HG03469 (cell line): ENCODE results near the gene MICAL3.
"Not testable (repeated sequence)": the region's sequence is repeated elsewhere in the genome, so short reads cannot be mapped to it uniquely, and the experiment has no call there.

Experiments
- ATAC-seq: cut with Tn5 transposase; IDR thresholded peaks from one replicate; pipeline ENCODE4 v1.9.1; 2021; ENCODE audit warnings: mild to moderate bottlenecking, moderate library complexity, moderate number of reproducible peaks; ENCODE audit not compliant: unreplicated experiment

The MICAL3 gene

DNA sequence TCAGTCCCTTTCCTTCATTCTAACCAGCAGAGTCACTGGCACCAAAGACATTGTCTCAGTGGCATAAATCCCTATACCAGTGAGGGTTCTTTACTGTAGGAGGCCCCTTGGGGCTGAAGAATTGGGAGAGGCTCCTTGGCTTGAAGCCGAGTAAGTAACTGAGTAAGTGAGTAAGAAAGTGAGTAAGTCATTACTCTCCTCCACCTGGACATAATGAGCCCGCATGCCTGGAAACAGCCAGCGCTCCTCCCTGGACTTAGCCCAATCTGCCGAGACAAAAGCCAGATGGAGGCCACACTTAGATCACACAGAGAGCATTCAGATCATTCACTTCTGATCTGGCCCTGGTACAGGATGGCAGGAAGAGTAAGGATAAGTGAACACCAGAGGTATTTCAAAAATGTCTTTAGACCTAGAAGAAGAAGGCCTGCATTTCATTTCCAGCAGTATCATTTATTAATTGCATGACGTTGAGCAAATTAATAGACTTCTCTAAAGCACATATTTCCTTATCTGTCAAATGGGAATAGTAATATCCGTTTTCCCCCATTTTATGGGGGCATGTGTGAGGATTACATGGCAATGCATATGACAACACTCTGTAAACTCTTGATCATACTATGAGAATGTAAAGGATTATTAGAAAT, 8.2 kb upstream of the MICAL3 start:
- no peak for ATAC-seq

DNA sequence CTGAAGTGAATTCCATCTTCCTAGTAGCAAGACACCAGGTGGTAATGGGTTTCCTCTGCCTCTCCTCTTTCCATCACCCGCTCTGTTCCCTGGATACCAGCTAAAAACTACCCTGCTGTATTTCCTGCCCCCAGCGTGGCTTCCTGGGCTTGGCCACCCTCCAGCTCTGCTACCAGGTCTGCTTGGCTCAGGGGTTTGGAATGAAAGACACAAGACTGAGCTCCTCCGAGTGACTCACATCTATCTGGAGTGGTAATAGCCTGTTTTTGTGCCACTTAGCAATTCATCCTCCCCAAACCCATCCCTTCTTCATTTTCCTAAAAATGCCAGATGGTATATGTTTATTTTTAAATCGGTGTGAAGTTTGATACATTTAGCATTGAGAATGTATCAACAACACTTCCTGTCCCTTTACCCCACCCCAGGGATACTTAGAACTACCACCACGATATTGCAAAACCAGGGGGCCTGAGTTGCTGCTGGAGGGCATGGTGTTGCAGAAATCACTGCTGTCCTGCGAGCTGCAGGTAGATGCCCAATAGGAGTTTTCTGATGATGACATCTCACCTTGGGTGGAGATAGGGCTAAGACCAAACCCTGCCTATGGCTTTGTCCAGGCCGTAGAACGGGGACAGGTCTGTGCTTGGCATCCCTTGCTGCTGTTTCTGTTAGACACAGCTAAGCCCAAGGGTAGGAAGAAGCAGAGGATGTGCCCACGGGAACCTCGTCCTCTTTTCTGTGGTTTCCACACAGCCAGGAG, 7.5 kb upstream of the MICAL3 start:
- no peak for ATAC-seq

DNA sequence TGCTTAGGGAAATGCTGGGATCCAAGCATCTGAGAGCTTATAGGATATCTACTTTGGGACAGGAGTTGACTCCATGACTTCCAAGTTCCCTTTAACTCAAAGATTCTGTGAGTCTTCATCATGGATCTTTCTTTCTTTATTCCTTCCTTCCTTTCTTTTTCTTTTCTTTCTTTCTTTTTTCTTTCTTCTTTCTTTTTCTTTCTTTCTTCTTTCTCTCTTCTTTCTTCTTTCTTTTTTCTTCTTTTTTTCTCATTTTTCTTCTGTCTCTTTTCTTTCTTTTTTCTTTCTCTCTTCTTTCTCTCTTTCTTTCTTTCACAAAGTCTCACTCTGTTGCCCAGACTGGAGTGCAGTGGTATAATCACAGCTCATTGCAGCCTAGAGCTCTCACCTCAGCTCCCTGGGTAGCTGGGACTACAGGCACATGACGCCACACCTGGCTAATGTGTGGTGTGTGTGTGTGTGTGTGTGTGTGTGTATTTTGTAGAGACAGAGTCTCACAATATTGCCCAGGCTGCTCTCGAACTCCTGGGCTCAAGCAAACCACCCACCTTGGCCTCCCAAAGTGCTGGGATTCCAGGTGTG, 5.4 kb upstream of the MICAL3 start:
- no peak for ATAC-seq

DNA sequence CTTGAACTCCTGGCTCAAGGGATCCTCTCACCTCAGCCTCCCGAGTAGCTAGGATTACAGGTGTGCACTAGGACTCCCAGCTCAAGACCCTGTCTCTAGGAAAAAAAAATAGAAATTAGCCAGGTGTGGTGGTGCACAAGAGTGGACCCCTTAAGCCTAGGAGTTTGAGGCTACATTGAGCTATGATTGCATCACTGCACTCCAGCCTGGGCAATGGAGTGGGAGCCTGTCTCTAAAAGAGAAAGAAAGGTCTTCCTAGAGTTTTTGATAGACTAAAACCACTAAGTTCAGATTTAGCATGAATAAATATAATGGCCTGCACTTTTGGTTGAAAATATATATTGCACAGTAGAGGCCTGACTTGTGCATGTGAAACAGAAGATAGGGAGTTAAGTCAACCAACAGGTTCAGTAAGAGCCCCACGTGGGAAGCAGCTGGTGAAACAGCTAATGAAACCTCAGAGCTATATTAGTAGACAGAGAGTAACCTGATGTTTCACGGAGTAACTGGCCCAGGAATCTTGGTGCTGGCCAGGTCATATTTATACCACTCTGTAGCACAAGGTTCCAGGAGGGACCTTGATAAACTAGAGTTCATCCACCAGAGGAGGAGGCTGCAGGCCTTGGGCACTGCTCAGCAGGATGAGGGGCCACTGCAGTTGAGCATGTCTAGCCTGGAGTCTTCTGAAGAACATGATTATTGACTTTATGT, 4.6 kb upstream of the MICAL3 start:
- ATAC-seq: no peak

DNA sequence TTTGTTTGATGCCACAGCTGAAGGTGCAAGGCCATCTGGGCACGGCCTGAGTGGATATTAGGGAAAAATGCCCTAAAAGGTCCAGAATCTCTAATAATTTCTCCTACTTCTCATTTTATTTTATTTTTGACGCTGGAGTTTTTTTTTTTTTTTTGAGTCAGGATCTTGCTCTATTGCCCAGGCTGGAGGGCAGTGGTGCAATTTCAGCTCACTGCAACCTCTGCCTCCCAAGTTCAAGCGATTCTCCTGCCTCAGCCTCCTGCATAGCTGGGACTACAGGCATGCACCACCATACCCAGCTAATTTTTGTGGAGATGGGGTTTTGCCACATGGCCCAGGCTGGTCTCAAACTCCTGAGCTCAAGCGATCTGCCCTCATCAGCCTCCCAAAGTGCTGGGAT, 1.5 kb upstream of the MICAL3 start:
- ATAC-seq: not testable (repeated sequence)

DNA sequence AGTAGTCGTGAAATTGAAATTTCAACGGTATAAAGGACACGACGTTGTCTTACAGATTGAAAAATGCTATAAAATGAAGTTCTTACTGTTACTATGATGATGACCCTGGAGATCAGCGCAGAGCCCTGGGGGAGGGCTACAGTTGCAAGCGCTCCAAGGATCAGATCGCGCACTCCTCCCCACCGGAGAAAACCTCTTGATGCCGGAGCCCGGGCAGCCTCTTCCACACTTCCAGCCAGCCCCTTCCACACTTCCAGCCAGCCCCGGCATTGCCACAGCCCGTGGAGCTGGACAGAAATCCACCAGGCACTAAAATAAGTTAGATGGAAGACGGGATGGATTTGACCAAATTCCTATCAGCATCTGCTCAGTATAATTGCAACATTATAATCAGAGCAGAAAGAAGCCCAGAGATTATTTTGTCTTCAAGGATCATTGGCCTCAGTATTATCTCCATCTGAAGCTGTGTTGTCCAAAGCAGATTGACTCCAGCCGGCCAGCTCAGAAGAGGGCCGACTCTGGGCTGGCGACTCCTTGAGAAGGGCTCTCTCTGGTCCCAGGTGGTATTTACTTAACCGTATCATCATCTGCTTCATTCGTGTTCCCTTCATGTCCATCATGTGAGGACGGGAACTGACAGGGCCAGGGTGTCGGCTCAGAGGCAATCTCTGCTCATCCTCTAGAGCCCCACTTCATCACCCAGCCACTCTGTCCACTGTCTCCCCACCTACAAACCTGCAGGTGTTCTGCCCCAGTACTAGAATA, 777 bp upstream of the MICAL3 start:
- ATAC-seq: no peak

DNA sequence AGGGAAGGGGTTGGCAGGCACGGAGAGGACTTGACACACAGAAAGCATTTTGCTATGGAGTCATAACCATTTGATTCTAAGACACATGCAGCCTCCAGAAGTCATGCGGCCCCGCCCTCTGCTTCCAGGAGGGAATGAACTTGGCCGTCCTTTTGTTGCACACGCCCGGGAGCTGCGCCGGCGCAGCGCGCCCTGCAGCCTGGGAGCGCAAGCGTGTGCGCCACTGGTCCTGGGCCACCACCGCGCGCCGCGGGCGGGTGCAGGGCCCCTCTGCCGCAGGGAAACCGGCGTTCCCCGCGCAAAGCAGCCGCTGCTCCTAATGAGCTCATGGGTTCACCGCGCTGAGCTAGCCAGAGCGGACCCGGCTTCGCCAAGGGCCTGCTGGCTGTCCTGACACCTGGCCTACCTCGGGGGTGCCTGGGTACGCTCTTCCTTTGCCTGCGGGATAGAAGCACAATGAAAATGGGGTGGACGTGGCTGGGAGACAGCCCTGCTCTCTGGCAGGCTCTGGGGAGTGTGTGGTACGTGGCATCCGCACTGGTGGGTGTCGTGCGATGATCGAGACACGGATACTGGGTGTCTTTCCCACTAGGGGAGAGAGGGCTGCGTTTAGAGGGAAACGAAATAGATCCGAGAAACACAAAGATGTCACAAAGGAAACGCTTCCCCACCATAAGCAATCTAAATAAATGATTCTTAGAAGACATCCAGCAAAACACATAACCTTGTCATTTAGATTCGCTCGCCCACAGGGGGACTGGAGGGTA, 669 bp downstream of the MICAL3 start:
- no peak for ATAC-seq

DNA sequence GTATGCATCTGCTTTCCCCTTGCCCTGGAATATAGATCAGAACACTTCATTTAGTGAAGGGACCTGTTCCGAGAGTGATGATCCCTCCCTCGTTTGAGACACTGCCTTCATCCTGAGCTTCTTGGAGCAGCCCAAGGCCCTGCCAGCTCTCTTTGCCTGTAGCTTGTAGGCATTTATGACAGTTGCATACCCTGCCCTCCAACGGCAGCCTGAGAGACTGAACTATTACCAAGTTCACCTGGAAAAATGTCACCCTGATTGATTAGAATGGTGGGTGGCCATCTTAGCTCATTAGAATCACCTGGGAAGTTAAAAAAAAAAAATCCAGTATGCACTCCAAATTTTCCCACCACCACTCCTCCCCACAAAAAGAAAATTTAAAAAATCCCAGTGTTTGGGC, 1.5 kb downstream of the MICAL3 start:
- no peak for ATAC-seq

DNA sequence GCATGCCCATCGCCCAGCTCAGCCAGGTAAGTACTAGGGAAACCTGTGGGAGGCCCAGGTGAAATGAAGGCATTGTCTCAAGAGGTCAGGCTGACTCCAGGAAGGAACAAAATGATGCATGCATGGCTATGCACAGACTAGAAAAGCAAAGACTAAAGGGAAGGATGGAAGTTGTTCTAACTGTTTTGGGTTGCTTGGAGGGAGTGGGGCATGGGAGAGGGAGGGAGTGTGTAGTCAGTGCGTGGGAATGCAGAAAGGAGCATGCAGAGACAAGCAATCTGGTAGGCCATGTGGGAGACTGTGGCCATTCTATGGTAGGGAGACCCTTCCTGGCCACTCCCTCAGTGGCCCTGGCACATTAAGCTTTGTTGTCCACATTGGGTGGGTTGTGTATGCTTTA, 2.9 kb downstream of the MICAL3 start:
- ATAC-seq: no peak

DNA sequence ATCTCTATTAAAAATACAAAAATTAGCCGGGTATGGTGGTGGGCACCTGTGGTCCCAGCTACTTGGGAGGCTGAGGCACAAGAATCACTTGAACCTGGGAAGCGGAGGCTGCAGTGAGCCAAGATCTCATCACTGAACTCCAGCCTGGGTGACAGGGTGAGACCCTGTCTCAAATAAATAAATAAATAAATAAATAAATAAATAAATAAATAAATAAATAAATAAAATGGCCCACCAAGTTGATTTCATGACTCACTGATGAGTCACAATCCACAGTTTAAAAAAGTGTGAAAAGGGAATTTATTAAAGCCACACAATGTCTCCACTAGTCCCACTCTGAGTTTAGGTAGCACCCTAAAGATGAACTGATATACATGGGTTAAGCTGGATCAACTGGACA, 3.6 kb downstream of the MICAL3 start:
- ATAC-seq: not testable (repeated sequence)

DNA sequence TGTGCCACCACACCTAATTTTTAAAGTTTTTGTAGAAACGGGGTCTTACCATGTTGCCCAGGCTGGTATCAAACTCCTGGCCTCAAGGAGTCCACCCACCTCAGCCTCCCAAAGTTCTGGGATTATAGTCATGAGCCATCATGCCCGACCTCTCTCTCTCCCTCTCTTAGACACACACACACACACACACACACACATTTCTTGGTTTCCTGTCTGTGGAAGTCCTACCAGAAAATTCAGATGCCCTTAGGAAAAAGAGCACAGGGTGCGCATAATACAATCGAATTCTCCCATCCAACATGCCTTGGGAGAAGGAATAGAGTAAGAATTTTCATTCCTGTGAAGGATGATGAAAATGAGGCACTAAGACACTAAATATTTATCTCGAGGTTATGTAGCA, 10.4 kb downstream of the MICAL3 start:
- no peak for ATAC-seq

DNA sequence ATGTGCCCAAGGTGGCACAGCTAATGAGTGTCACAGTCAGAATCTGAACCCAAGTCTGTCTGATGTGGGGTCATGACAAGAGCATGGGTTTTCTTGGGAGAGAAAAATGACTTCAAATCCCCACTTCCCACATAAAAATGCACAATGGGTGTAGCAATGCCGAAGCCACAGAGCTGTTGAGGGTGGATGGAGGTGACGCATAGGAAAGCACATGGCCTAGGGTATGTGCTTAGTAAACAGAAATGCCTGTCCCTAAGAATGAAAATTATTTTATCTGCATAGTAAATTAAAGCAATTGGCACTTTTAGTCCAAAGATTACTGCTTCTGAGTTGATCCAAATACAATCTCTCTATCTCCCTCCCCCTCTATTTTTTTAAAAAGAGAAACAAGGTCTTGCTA, 10.9 kb downstream of the MICAL3 start:
- ATAC-seq: no peak

DNA sequence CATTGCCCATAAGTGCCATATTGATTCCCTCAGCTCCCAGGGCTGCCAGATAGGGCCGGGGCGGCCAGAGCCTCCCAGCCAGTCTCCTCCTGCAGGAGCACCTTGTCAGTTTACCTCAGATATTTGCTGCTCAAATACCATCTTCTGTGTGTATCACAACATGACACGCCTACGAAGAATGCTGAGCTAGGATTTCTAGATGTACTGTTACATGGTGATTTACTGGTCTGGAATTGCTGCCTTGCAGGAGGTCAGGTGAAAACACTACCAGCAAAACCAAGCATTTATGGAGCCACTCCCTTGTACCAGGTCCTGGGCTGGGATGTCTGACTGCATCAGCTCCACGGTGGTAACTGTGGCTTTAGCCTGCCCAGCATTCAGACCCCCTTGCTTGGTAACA, 11.8 kb downstream of the MICAL3 start:
- ATAC-seq: no peak

DNA sequence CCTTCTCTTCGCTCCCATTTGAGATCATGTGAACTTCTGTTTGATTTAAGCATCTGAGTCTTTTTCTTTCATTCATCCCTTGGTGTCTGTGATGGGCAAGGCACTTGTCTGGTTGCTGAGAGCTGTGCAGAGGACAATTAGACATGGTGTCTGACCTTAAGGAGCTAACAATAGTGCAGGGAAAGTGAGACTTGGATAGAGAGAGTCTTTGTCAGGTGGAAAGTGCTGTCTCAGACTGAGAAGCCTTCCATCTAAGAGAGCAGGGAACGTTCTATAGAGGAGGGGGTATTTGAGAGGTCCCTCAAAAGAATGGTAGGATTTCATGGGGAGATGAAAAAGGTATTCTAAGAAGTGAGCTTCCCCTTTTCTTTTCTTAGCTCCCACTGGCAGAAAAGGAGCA, 14.1 kb downstream of the MICAL3 start:
- ATAC-seq: no peak

DNA sequence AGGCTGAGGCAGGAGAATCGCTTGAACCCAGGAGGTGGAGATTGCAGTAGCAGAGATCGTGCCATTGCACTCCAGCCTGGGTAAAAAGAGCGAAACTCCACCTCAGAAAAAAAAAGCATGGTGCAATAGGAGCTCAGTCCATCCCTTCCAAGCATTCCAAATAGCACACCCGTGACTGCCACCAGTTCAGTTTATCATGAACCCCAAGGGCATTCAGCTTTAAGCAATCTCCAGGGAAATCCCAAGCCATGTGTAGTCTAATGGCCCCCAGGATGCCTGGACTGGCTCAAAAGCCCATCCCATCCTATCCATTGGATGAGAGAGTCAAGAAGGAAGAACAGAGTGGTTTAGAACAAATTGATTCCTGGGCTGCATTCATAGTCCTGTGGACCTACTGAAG, 16.2 kb downstream of the MICAL3 start:
- no peak for ATAC-seq

DNA sequence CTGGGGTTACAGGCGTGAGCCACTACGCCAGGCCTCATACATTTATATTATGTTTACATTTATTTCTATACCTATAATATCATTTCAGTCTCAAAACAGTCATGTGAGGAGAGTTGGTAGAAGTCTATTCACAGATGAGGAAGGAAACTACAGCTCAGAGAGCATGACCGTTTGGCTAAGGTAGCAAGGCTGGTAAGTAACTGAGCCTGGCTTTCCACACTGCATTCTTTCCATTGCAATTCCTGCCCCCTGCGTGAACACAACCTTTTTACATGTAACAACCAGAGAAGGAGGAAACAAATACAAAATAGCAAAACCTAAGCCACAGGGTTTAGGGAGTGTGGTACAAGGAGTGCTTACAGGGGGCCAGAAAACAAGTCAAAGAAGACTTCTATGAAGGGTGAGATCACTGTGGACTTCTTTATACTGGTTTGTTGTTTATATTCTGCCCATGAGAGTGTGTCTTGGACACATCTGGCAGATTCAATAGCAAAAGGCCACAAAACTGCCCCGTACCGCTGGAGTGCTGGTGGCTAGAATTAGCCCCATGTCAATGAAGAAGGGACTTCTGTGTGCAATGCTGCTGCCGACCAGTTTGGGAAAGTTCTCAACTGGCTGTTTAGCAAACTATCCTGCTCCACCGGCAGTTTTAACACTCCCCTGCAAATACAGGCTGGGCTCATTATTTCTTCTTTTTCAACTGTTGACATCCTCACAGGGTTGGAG, 19.0 kb downstream of the MICAL3 start:
- no peak for ATAC-seq

DNA sequence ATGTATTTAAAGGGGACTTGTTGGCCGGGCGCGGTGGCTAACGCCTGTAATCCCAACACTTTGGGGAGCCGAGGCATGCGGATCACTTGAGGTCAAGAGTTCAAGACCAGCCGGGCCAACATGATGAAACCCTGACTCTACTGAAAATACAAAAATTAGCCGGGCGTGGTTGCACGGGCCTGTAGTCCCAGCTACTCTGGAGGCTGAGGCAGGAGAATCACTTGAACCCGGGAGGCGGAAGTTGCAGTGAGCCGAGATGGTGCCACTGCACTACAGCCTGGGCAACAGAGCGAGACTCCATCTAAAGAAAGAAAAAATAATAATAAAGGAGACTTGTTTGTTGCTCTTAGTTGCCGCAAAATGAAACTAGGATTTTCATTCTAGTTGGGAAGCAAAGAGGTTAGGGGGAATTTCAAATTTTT, 22.5 kb downstream of the MICAL3 start:
- ATAC-seq: not testable (repeated sequence)

DNA sequence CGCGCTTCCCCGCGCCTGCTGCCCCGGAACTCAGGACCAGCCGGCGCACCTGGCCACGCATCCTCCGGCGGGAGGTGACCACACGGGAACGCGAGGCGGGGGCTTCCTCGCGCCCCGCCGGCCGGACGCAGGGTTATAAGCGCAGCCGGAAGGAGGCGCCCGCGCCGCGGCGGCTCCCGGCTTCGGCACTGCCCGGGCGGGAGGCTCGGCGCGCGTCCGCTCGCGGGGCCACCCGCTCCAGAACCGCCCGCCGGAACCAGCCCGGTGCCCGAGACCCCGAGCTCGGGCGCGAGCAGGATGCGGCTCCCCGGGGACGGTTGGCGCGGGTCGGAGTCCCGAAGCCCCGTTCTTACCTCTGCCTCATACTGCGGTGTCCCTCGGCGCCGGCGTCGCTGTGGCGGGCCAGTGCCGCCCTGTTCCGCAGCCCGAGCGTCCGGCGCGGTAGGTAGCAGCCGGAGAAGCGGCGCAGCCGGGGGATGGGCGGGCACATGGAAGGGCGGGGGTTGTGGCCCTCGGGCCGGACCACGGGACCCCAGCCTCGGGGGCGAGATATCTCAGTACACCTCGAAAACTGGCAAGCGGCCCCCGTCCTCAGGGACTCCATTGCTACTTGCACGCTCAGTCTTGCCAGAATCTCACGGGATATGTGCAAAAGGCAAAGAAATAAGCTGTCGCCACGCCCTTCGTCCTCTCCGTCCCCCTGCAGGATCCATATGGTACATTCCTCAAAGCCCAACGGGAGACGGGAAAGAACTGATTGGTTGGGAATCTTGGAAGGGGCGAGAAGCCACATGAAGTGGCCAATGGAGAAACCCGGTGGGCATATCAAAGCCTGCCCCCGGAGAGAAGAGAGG, 23.1 kb downstream of the MICAL3 start:
- peak; percentile 26 for ATAC-seq
